ENCODE measurements around the gene SNAP25.

Gene SNAP25

DNA sequence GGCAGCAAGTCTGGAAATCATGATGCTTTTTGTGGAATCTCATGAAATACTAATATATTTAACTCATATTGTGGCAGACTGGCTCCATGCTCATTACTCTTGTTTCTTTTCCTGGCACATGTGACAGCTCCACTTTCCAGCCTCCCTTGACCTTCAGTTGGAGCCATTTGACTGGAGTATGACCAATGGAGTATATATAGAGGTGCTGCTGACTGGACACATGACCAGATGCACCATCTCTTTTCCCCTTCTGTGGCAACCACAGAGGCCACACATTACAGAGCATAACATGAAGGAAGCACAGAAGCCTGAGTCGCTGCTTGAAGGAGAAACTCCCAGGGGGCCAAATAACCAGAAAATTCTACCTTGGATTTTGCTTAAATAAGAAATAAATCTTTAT is 138.0 kb downstream of the SNAP25 start:
- no peak overlapping the region for H3K27ac ChIP-seq (ENCODE audit: low read depth, low read length)
- H3K4me2 ChIP-seq (ENCODE audit: low read depth, low read length, poor library complexity, severe bottlenecking): no peak overlapping the region
- H4K20me1 ChIP-seq (ENCODE audit: low read depth, low read length): no peaks in the 10 kb centered on the region

More for the DNA sequence above, 138.0 kb downstream of the SNAP25 start:
- Histone ChIP-seq H3K9me3 (ENCODE audit: insufficient read depth, low read length) (no peaks in the 10 kb centered on the region), H3F3A (ENCODE audit: insufficient read depth) (no peaks in the 10 kb centered on the region), H3K9me2 (replicated peaks; ENCODE audit: insufficient read depth, low read length) (no peaks in the 10 kb centered on the region), H3K27me3 (ENCODE audit: low read length) (no peaks in the 10 kb centered on the region), H3K79me2 (ENCODE audit: insufficient read depth, low read length) (no peaks in the 10 kb centered on the region), H3K36me3 (ENCODE audit: low read length) (no peaks in the 10 kb centered on the region), H3K9ac (ENCODE audit: low read length) (no peak overlapping the region), H2AFZ (ENCODE audit: low read depth, low read length, severe bottlenecking) (no peak overlapping the region), H3K4me3 (ENCODE audit: insufficient read depth, low read length, poor library complexity, severe bottlenecking) (no peak overlapping the region)
- TF ChIP-seq, protein P1, sequence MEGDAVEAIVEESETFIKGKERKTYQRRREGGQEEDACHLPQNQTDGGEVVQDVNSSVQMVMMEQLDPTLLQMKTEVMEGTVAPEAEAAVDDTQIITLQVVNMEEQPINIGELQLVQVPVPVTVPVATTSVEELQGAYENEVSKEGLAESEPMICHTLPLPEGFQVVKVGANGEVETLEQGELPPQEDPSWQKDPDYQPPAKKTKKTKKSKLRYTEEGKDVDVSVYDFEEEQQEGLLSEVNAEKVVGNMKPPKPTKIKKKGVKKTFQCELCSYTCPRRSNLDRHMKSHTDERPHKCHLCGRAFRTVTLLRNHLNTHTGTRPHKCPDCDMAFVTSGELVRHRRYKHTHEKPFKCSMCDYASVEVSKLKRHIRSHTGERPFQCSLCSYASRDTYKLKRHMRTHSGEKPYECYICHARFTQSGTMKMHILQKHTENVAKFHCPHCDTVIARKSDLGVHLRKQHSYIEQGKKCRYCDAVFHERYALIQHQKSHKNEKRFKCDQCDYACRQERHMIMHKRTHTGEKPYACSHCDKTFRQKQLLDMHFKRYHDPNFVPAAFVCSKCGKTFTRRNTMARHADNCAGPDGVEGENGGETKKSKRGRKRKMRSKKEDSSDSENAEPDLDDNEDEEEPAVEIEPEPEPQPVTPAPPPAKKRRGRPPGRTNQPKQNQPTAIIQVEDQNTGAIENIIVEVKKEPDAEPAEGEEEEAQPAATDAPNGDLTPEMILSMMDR (IDR thresholded peaks at IDR 0.05; ENCODE audit: insufficient read depth, low read length, poor library complexity, severe bottlenecking): no peak
